ENCODE measurements around the gene OR51V1. TPM values are rescaled to one million over a fixed set of nuclear protein-coding genes. Genes with fewer than 3 reads are reported as not detected.

The OR51V1 gene
- total and polyA plus RNA-seq, 2 of the 4 experiments (the other 2 are of a cell fraction): not detected

GRCh38 chr11:5238486-5238885, 38.0 kb upstream of the OR51V1 start:
- Histone ChIP-seq H3K36me3 (ENCODE audit: control insufficient read depth, insufficient read depth, low read length) (no peaks in the 10 kb centered on the region), H3K27ac (ENCODE audit: insufficient read depth, low read length) (no peak overlapping the region), H3K23ac (ENCODE audit: low read depth, low read length) (no peak overlapping the region), H4K8ac (ENCODE audit: low read depth in 2 of 2, low read length in 2 of 2) (no peak overlapping the region), H3K9me1 (ENCODE audit: insufficient read depth, low read length) (peaks cover 11% of the 10 kb centered on the region; the same call in 1 of the 2 replicates), H3K56ac (ENCODE audit: extremely low read depth, insufficient read depth, low read length) (no peak overlapping the region), H4K20me1 (ENCODE audit: insufficient read depth, low read length) (no peaks in the 10 kb centered on the region), H3K4me1 (ENCODE audit: control insufficient read depth, insufficient read depth, low read length) (peaks cover 5% of the 10 kb centered on the region), H3K4ac (ENCODE audit: low read depth, low read length) (no peak overlapping the region), H2BK15ac (ENCODE audit: low read depth, low read length) (no peak overlapping the region), H3K27me3 (ENCODE audit: control insufficient read depth, insufficient read depth, low read length) (no peaks in the 10 kb centered on the region), H2BK5ac (ENCODE audit: low read depth, low read length, poor library complexity, severe bottlenecking) (no peak overlapping the region), H3K9ac (ENCODE audit: low read depth, low read length) (no peak overlapping the region), H3K4me3 (ENCODE audit: insufficient read depth, low read depth, low read length) (no peak overlapping the region), H4K91ac (ENCODE audit: insufficient read depth, low read depth, low read length) (no peak overlapping the region), H2BK20ac (ENCODE audit: low read depth, low read length) (no peak overlapping the region), H3K9me3 (ENCODE audit: control insufficient read depth, insufficient read depth, low read length) (no peaks in the 10 kb centered on the region), H2AK9ac (replicated peaks; ENCODE audit: low read depth, low read length, poor library complexity) (no peak overlapping the region), H2BK120ac (ENCODE audit: low read depth, low read length) (no peak overlapping the region), H2AK5ac (ENCODE audit: low read depth, low read length) (no peak overlapping the region), H3K18ac (ENCODE audit: low read depth, low read length) (peak overlapping the region; percentile 37; the same call in 1 of the 2 replicates), H3K14ac (replicated peaks; ENCODE audit: low read depth, low read length) (no peak overlapping the region), H2AFZ (replicated peaks; ENCODE audit: low read length, poor library complexity) (no peak overlapping the region), H3K4me2 (ENCODE audit: low read depth, low read length) (no peak overlapping the region), H3K79me1 (ENCODE audit: low read depth in 1 of 2, low read length in 2 of 2) (no peaks in the 10 kb centered on the region), H4K5ac (ENCODE audit: low read depth, low read length) (no peak overlapping the region; the same call in 1 of the 2 replicates)
- ATAC-seq (ENCODE audit: low read depth): no peak
- POLR2A ChIA-PET (ENCODE audit: unreplicated experiment): no interaction called here
- intact Hi-C loops (cut with micrococcal nuclease): no loop called here
- no peak for DNase-seq
- CTCF ChIA-PET: interaction anchor here (0.6 kb wide), 2 partner anchors 37 to 55 kb away, joined by 3 to 4 read pairs; no protein-coding TSS in a partner anchor
- in situ Hi-C loops (cut with MboI; ENCODE audit: low sequenced_read_pairs): no loop called here
- no peak for TF ChIP-seq CEBPB (IDR thresholded peaks at IDR 0.05; ENCODE audit: low read depth, low read length)
- TF ChIP-seq MXI1 (IDR thresholded peaks at IDR 0.05; ENCODE audit: borderline replicate concordance, low read depth, low read length): no peak
- no peak for TF ChIP-seq NFE2L2 (IDR thresholded peaks at IDR 0.05; ENCODE audit: low read depth, low read length)
- TF ChIP-seq, protein P1, sequence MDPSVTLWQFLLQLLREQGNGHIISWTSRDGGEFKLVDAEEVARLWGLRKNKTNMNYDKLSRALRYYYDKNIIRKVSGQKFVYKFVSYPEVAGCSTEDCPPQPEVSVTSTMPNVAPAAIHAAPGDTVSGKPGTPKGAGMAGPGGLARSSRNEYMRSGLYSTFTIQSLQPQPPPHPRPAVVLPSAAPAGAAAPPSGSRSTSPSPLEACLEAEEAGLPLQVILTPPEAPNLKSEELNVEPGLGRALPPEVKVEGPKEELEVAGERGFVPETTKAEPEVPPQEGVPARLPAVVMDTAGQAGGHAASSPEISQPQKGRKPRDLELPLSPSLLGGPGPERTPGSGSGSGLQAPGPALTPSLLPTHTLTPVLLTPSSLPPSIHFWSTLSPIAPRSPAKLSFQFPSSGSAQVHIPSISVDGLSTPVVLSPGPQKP (IDR thresholded peaks at IDR 0.05; ENCODE audit: borderline replicate concordance, low read depth, low read length): no peak
- TF ChIP-seq BHLHE40 (IDR thresholded peaks at IDR 0.05; ENCODE audit: low read depth, low read length): no peak
- no peak for TF ChIP-seq MAZ (IDR thresholded peaks at IDR 0.05; ENCODE audit: borderline replicate concordance, low read depth, low read length)
- no peak for TF ChIP-seq USF2 (IDR thresholded peaks at IDR 0.05; ENCODE audit: low read depth, low read length)
- TF ChIP-seq FOS (IDR thresholded peaks at IDR 0.05; ENCODE audit: low read depth, low read length): no peak
- TF ChIP-seq SMC3 (IDR thresholded peaks at IDR 0.05; ENCODE audit: low read depth, low read length): no peak
- no peak for TF ChIP-seq CHD1 (IDR thresholded peaks at IDR 0.05; ENCODE audit: low read depth, low read length)
- dilution Hi-C loops (cut with HindIII; ENCODE audit: low sequenced_read_pairs, unreplicated experiment): no loop called here
- no TSS peak for BruUV-seq (replicated peaks)
- WGBS, 2 experiments (ENCODE audit: extremely low coverage in 2 of 2, insufficient read length in 1 of 2): no CpG with 5 or more reads among the region's 2 CpGs

Measured in IMR-90 (cell line).